HG03457 (cell line): ENCODE measurements around the gene SIAH2.

Experiments
- ATAC-seq: cut with Tn5 transposase; IDR thresholded peaks from one replicate; pipeline ENCODE4 v1.9.1; 2021; ENCODE audit warnings: moderate number of reproducible peaks; ENCODE audit not compliant: unreplicated experiment

The SIAH2 gene

DNA sequence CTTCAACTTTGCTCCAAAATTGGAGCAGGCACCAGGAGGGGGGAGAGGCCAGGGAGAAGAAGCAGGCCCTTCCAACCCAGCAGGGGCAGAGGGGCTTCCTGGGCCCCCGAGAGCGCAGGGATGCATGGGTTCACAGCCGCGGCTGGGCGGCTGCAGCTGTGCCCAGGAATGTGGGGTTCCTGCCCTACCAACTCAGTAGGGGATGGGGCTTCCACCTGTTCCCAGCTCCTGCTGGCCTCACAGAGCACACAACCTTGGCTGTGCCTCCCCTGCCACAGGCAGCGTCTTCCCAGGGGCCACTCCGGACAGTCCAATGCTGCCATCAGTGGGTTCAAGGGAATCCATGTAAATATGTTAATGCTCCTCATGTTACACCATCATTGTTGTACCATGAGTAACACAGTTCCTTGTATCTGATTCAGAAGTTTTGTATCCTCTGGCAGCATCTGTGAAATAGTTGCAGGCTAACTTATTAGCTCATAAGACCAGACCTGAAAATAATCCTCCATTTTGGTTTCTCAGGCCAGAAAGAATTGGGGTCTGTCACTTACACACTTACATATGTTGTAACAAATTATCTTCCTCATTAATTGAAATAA, 12.1 kb upstream of the SIAH2 start:
- no peak for ATAC-seq

DNA sequence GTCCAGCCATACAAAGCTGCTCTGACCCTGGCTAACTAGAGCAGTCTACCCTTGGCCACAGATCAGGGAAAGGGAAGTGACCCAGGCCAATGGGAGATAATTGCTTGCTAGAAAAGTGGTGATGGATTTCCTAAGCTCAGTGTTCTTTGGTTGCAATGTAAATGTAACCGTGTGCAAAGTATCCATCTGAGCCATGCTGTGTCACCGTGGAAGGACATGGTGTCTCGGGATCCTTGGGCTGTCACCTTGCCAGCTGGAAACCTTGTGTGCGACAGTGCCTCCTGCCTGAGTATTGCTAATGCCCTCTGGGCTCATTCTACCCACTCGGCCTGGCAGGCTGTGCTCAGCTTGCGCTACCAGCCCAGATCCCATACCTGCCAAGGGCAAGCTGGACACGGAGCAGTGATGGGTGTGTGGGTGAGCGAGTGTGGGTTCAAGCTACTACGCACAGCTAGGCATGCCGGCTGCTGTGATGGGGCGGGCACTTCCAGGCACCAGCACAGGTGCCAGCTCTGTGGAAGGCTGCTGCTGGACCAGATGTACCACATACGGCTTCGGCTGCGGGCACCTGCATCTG, 10.7 kb upstream of the SIAH2 start:
- no peak for ATAC-seq

DNA sequence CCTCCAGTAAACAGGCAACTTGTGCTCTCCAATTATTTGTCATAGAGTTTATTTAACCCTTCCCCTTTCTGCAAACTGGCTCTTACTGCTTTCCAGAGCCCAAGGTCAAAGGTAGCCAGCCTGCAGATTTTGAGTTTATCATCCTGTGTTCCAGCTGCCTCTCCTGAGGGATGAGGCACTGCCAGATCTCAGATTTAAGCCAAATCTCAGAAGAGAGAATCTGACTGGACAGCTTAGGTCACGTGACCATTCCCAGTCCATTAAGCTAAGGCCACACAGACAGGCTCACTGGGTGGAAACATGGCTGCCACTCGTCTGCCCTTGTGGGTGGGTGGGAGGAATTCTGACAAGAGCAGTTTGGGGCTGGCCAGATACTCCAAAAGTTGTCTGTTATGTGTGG, 8.6 kb upstream of the SIAH2 start:
- ATAC-seq: no peak

DNA sequence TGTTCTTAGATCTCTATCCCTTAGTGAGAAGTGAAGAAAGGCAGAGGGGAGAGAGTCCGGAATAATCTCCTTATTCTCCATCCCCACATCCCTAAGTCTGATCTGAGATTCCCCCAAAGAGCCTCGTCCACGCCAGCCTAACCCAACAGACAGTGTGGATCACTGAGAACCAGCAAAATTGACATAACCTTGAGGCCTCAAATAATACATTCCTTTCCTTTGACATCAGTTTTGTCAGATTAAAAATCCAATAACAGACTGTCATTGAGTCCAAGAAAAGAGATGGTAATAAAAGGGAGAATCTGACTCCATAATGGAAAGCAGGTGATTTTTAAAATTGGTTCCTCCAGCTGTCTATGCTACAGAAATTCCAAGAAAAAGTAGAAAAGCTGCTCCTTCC, 7.7 kb upstream of the SIAH2 start:
- ATAC-seq: no peak

DNA sequence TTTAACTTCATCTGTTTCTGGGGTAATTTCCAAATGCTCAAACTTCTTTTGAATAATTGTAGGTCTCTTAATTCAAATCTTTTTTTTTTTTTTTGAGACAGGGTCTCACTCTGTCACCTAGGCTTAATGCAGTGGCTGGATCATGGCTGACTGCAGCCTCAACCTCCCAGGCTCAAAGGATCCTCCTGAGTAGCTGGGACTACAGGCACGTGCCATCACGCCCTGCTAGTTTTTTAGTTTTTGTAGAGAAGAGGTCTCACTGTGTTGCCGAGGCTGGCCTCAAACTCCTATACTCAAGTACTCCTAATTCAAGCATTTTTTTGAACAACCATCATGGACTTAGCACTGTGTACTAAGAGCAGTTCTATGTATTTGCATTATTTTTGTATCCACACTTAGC, 3.8 kb upstream of the SIAH2 start:
- ATAC-seq: no peak

DNA sequence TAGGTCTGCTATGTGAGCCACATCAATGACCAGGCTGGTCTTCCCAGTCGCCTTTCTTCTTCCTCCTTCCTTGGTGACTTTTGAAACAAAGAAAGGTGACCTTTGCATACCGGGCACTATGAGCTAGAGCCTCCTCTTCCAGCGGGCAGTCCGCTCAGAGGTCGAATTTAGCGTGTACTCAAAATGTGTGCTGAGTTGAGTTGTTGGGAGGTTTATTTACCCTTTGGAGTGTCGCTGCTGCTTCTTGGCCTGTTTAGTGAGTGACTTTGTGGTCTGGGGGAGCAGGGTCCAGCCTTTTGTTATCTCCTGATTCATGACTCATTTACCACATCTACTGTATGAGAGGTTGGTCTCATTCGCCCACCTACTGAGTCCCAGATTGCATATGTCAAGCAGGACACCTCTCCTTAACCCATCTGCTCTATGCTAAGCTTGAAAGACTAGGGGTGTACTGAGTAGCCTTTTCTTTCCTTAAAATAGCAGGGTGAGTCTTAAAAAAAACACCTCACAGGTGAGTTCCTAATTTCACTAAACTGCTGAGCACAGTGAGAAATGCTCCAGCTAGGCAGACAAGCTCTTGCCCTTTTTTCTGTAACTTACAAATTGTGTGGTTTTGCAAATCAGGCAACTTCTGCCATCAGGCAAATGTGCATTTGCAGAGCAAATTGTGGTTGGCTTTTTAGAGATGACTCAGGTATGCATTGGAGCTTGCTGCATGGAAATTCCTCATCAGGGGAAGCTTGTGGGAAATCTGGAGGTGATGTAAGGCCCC, 3.2 kb upstream of the SIAH2 start:
- no peak for ATAC-seq

DNA sequence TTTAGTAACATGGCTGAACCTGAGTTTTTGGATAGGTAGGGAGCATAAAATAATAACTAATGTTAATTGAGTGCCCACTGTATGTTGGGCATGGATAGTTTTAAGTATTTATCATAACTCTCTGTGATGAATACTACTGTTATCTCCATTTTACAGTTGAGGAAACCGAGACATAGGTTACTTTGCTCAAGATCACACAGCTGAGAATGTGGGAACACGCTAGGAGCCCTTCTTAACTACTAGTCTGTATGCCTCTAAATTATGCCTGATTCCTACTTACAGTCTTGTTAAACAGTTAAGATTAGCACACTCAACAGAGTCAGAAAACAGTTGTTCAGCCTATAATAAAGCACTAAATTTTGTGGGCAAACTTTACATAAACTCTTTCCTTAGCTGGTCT, 2.0 kb upstream of the SIAH2 start:
- no peak for ATAC-seq

DNA sequence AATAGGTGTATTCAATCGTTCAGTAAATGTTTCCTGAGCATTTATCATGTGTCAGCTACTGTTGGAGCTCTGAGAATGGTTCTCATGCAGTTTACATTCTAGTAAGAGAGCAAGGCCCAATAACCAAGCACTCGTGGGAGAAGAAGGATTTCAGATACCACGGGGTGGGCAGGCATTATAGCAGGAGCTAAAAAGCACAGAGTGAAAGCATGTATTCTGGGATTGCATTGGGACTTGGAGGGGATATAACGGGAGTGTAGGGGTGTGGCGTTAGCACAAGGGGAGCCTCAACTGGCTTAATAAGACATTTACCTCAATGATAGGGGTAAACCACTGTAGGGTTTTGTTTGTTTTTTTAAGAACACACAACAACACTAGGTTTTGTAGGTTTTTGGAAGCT, 1.6 kb upstream of the SIAH2 start:
- ATAC-seq: no peak

DNA sequence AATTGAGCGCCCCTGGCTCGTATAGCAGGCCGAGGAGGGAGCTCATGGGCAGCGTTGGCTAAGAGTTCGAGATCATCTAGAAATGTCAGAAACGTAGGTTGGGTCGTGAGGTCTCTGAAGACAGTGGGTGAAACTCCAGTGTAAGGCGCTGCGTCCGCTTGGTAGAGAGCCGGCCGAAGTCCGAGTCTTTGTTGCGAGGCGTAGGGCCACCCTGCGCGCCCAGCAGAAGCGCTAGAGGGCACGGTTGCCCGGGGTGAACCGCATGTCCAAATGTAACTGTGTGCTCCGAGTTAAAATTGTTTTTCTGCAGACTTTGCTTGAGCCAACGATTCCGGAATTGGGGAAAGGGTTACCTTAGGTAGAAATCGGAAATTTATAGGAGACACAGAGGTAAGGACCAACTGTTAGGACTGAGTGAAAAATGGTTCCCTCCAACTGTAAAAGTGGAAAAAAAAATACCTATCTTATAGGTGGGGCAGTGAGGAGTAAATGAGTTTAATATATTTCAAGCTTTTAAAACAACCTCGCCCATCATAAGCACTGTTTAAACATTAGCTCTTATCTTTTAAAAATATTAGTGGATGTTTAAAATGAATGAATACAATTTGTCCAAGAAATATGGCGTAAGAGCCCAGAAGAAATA, 993 bp upstream of the SIAH2 start:
- ATAC-seq: no peak

DNA sequence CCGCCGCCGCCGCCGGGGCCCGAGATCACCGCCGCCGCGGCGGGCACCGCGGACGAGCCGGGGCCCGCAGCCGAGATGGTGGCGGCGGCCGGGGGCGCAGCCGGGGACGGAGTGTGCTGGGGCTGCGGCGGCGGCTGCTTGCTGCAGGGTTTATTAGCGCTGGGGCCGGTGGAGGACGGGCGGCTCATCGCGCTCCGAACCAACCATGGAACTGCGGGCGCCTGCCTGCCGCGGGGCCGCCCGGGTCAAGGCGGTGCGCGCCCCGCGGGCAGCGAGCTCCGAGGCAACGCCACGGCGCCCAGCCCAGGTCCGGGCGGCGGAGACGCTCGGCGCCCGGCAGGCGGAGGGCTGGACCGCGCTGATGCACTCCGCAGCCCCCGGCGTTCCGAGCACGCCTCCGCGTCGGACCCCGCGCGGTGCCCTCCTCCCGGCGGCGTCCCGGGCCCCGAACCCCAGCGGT, 277 bp downstream of the SIAH2 start:
- no peak for ATAC-seq

DNA sequence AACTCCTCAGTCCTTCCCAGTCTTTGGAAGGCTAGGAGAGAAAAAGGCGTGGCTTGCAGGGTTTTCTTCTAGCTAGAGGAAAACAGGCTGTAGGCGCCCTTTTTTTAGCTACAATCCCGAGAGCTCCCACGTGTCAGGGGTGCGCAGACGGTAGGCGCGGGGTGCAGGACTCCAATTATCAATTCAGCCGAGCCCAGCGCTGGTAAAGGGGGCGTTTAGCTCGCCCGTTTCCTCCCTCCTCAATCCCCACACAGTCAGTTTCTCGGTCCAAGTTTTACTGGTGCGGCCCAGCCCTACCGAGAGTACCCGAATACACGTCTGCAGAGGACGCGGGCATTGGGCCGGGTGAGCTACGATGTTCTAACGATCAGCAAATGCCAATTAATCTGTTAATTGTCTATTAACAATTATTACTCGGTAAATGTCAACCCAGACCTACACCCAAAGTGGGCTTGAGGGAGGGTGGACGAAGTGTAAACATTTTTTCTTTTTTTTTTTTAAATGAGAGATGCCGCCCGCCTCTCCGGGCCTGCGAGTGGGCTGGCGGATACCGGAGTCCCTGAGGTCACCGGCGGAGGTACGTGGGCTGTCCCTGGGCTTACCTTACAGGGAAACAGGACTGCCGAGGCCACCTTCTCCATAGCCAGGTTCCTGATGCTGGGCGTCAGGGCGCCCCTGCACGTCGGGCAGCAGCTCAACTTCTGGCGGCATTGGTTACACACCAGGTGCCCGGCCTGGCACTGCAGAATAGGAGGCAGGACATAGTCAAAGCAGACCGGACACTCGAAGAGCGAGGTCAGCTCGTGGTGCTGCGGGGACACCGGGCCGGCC, 923 bp downstream of the SIAH2 start:
- no peak for ATAC-seq

DNA sequence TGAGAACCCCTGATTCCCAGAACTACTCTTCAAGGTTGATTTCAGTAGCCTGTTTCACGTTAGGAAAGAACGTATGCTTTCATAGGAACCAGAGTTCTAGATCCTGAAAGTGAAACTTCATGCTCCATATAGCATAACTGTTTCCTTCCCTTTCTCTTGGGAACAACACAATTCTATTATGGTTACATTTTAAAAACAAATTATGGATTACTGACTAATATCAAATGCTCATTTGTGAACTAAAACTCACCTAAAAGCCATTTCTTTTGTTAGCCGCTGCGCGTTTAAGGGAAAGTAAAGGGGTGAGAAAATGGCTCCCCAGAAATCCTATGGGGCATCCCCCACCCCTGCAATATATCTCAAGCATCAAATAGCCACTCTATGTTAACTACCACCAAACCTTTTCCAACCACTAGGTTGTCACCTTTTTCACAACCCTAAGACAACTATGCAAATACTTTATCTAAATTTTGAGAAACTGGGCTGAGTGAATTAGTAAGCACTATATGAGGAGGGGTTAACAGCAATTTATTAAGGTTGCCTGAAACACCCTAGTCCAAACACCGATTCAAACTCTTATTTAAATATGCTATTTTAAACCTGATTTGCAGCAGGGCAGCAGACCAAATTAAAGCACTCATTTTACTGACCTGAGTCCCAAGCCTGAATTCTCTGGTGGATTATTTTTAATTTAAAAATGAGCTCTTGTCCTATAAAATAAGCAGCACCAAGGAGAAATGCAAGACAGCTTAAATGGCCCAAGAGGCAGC, 2.4 kb downstream of the SIAH2 start:
- ATAC-seq: peak; percentile 32

DNA sequence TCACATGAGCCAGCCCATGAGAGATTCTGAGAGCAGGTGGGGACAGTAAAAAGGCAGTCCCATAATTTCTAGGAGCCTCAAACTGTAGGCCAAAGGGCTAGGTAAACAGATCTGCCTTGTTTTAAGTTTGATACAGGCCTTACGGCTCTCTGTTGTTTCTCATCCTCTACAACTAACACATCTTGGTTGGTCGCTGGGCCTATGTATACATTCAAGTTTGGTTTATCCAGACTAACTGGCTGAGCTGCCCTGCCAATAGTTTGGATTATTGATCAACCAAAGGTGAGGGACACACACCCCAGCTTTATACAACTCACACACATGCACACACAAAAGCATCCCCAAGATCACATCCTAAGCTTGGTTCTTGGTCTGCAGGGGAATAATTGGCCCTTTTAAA, 3.0 kb downstream of the SIAH2 start:
- ATAC-seq: no peak

DNA sequence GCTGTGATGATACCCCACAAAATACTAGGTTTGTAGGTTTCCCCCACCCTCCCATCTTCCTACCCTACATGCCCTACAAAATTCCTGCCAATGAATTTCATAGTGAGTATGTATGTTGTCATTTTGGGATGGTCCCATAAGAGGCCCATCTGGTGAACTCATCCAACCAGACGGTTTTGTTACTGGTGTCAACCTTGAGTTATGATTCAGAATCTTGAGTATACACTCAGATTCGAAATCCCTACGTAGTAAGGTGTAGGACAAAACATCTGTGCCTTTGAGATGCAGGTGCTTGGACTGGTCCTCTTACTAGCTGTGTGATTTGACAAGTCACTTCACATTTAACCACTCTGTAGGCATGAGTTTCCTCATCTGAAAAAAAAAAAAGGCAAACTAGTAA, 3.6 kb downstream of the SIAH2 start:
- ATAC-seq: no peak

DNA sequence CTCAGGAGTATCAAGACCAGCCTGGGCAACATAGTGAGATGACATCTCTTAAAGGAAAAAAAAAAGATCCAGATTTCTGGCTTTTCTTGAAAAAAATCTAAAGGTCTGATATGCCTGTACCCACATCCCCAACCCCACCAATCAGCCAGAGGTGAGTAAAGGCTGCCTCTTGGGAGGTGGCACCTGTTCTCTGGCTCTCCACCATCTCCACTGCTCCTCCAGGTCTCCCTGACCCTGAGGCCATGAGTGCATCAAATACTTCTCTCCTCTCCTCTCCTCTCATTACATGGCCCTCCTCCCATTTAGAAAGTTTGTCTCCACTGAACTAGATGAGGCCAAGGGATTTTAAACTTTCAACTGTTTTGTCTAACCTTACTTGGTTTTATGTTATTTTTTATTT, 5.2 kb downstream of the SIAH2 start:
- ATAC-seq: no peak

DNA sequence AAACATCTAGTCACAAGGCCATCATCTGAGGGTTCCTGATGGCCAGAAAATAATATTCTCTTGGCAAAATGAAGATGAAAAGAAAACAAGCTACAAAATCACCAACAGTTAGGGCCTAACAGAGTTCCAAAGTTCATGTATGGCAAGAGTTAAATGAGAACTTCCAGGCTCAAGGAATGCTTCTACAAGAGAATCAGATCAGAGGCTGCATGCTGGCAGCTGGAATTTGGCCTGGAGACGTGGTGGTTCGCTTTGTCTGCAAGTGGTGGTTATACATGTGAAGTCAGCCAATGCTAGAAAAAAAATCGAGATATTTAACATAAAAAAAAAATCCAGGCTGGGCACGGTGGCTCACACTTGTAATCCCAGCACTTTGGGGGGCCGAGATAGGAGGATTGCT, 5.6 kb downstream of the SIAH2 start:
- no peak for ATAC-seq

DNA sequence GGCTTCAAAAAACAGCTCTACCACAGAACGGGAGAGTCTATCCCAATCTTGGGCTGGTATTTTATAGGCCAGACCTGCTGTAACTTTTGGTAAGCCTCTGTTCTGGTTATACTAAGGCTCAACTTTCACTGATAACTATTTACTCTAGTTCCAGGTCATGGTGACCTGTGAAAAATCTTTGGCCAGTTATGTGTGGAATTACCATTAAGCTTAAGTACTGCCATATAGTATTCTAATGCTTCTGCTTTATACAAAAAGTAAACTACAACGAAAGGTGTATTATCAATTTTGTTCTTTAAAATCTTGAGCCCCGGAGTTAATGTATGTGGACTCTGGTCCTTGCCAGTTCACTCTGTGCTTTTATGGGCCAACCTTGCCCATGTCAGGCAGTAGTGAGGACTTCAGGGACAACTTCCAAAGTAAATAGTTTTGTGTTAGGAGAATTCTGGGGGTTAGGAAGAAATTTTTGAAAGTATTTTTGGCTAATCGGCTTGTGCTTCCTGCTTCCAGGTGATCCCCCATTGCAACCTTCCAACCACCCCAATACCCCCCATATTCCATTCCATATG, 6.4 kb downstream of the SIAH2 start:
- no peak for ATAC-seq

DNA sequence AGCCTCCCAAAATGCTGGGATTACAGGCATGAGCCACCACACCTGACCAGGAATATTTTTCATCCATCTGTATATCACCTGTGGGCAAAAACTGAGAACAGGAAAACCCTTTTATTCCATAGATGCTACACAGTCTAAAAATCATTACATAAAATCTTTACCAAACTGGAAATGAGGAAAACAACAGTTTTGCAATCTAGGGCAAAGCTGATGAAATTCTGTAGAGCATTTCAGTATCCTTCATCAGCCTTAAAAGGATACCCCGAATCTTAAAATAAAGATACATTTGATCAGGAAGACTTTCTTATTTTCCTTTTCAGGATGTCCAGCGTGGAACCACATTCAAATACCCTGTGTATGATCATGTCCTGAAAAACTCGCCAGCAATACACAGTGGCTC, 7.1 kb downstream of the SIAH2 start:
- ATAC-seq: no peak

DNA sequence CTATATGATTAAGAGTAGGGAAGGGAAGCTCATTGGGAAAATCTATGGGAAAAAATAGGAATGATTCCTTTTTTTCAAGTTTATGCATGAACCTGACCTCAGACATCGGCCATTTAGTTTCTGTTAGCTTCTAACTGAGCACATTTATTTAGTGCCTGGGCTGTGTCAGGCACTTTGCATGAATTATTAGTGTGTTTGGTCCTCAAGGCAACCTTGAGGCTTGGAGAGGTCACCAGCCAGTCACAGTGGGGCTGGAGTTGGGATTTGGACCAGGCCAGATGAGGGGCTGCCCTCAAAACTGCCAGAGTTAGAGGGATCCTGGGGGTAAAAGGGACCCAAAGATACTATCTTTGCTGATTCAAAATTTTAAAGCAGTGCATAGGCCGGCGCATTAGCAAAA, 8.1 kb downstream of the SIAH2 start:
- no peak for ATAC-seq

DNA sequence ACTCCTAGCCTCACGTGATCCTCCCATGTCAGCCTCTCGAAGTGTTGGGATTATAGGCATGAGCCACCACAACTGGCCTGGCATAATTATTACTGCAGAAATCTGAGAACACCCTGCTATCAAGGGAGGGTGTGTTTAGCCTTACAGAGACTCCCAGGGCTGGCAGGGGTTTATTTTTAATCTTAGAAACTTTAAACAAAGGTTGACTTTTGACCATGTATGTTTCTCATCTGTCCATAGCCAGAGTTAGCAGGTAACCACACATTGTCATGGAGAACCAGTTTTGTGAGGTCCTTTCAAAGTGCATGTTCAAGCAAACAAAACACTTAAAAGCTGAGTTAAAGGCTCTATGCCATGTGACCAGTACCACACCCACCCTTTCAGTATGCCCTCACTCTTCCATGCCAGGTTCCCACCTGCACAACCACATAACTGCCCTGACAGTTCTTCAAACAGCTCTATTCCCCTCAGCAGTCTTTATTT, 11.1 kb downstream of the SIAH2 start:
- no peak for ATAC-seq
